DOHH2 (cell line): ENCODE data around the gene PPP2R5E.

Source experiments
- H3F3A ChIP-seq: fragments of 200-600 bp; sonication (generic), shearing (Covaris generic); 2 replicates; pipeline ENCODE4 v1.6.0; 2016; ENCODE audit warnings: antibody characterized with exemption, mild to moderate bottlenecking; ENCODE audit not compliant: control insufficient read depth, insufficient read depth
- H3K27ac ChIP-seq: fragments of 200-600 bp; sonication (generic); 2 replicates; pipeline ENCODE4 v1.5.1; 2014; ENCODE audit warnings: low read depth, mild to moderate bottlenecking, low read length, moderate library complexity
- H3K27me3 ChIP-seq: fragments of 200-600 bp; sonication (generic); 2 replicates; pipeline ENCODE4 v1.6.1; 2014; ENCODE audit warnings: mild to moderate bottlenecking, low read length, mixed read lengths; ENCODE audit not compliant: control insufficient read depth
- H3K36me3 ChIP-seq: fragments of 200-600 bp; sonication (generic); 2 replicates; pipeline ENCODE4 v1.6.1; 2014; ENCODE audit warnings: mild to moderate bottlenecking, low read length, moderate library complexity, mixed read lengths; ENCODE audit not compliant: control insufficient read depth
- H3K4me1 ChIP-seq: fragments of 200-600 bp; sonication (generic); 2 replicates; pipeline ENCODE4 v1.6.1; 2014; ENCODE audit warnings: mild to moderate bottlenecking, low read length, mixed read lengths; ENCODE audit not compliant: control insufficient read depth
- H3K4me2 ChIP-seq: fragments of 200-600 bp; sonication (generic); 2 replicates; pipeline ENCODE4 v1.6.0; 2014; ENCODE audit warnings: mild to moderate bottlenecking, low read length, moderate library complexity
- H3K4me3 ChIP-seq: fragments of 200-600 bp; sonication (generic); 2 replicates; pipeline ENCODE4 v1.5.1; 2014; ENCODE audit warnings: mild to moderate bottlenecking, low read length, mixed read lengths
- H3K79me2 ChIP-seq: fragments of 200-600 bp; sonication (generic); 2 replicates; pipeline ENCODE4 v1.6.1; 2014; ENCODE audit warnings: mild to moderate bottlenecking, low read length, mixed read lengths; ENCODE audit not compliant: control insufficient read depth
- H3K9me2 ChIP-seq: fragments of 200-600 bp; sonication (generic); replicated peaks from 2 replicates; pipeline ENCODE4 v1.6.1; 2014; ENCODE audit warnings: mild to moderate bottlenecking, low read length, mixed read lengths; ENCODE audit not compliant: control insufficient read depth
- H3K9me3 ChIP-seq: fragments of 200-600 bp; sonication (generic); 2 replicates; pipeline ENCODE4 v1.6.1; 2014; ENCODE audit warnings: antibody characterized with exemption, low read length, mixed read lengths; ENCODE audit not compliant: control insufficient read depth, insufficient read depth
- H4K20me1 ChIP-seq: fragments of 200-600 bp; sonication (generic); 2 replicates; pipeline ENCODE4 v1.6.0; 2014; ENCODE audit warnings: low read depth, mild to moderate bottlenecking, antibody characterized with exemption, low read length, moderate library complexity; ENCODE audit not compliant: control insufficient read depth, insufficient read depth
- CTCF ChIP-seq: fragments of 200-600 bp; sonication (generic); IDR thresholded peaks from one replicate; pipeline ENCODE4 v1.5.1; 2014; ENCODE audit warnings: antibody characterized with exemption, mild to moderate bottlenecking, low read depth, low read length; ENCODE audit not compliant: poor library complexity, severe bottlenecking
- EZH2phosphoT487 ChIP-seq: fragments of 200-600 bp; sonication (generic); IDR thresholded peaks from 2 replicates; pipeline ENCODE4 v1.6.1; 2017; ENCODE audit warnings: borderline replicate concordance, mild to moderate bottlenecking, antibody characterized with exemption, low read length, moderate library complexity, mixed read lengths

PPP2R5E gene

GRCh38 chr14:63418020-63418419, 125.2 kb downstream of the PPP2R5E start:
- H3K27ac ChIP-seq: no peak overlapping the region
- peaks cover 29% of the 10 kb centered on the region for H3K36me3 ChIP-seq
- H3K4me1 ChIP-seq: no peaks in the 10 kb centered on the region
- H4K20me1 ChIP-seq: no peaks in the 10 kb centered on the region; the same call in 1 of the 2 replicates
- TF ChIP-seq CTCF: no peak
- no peak for TF ChIP-seq EZH2phosphoT487
- H3K4me2 ChIP-seq: no peak overlapping the region
- H3K4me3 ChIP-seq: no peak overlapping the region
- H3K9me3 ChIP-seq: no peaks in the 10 kb centered on the region
- H3K79me2 ChIP-seq: no peaks in the 10 kb centered on the region
- H3K27me3 ChIP-seq: no peaks in the 10 kb centered on the region
- H3K9me2 ChIP-seq: no peaks in the 10 kb centered on the region
- no peaks in the 10 kb centered on the region for H3F3A ChIP-seq

GRCh38 chr14:63413009-63413408, 130.2 kb downstream of the PPP2R5E start:
- Histone ChIP-seq H3K27ac (no peak overlapping the region), H3K9me3 (no peaks in the 10 kb centered on the region), H3K4me2 (no peak overlapping the region), H3K36me3 (peaks cover 19% of the 10 kb centered on the region), H3K27me3 (no peaks in the 10 kb centered on the region), H3F3A (no peaks in the 10 kb centered on the region), H3K9me2 (no peaks in the 10 kb centered on the region), H3K4me1 (no peaks in the 10 kb centered on the region), H3K4me3 (no peak overlapping the region), H3K79me2 (no peaks in the 10 kb centered on the region), H4K20me1 (no peaks in the 10 kb centered on the region; the same call in 1 of the 2 replicates)
- TF ChIP-seq EZH2phosphoT487: no peak
- no peak for TF ChIP-seq CTCF

- H3F3A ChIP-seq: no peaks in the 10 kb centered on the region
Measured at GRCh38 chr14:63406333-63406732, 136.8 kb downstream of the PPP2R5E start.

More at GRCh38 chr14:63406333-63406732, 136.8 kb downstream of the PPP2R5E start:
- H3K4me2 ChIP-seq: no peak overlapping the region
- no peaks in the 10 kb centered on the region for H3K27me3 ChIP-seq
- no peaks in the 10 kb centered on the region for H3K9me3 ChIP-seq
- peaks cover 4% of the 10 kb centered on the region for H3K36me3 ChIP-seq
- H4K20me1 ChIP-seq: no peaks in the 10 kb centered on the region
- TF ChIP-seq EZH2phosphoT487 (no peak), CTCF (no peak)
- no peak overlapping the region for H3K27ac ChIP-seq
- no peak overlapping the region for H3K4me3 ChIP-seq
- H3K79me2 ChIP-seq: no peaks in the 10 kb centered on the region
- no peaks in the 10 kb centered on the region for H3K9me2 ChIP-seq
- H3K4me1 ChIP-seq: no peaks in the 10 kb centered on the region
